ENCODE results near the gene ZNF431. TPM values are rescaled to one million over a fixed set of nuclear protein-coding genes. Genes with fewer than 3 reads are reported as not detected.
A peak's percentile ranks its signal among the peaks of the same experiment; 100 is the strongest.

Gene ZNF431
- total and polyA plus RNA-seq, 2 of the 4 experiments (the other 2 are of a cell fraction), result 4.3 to 4.5 TPM

DNA sequence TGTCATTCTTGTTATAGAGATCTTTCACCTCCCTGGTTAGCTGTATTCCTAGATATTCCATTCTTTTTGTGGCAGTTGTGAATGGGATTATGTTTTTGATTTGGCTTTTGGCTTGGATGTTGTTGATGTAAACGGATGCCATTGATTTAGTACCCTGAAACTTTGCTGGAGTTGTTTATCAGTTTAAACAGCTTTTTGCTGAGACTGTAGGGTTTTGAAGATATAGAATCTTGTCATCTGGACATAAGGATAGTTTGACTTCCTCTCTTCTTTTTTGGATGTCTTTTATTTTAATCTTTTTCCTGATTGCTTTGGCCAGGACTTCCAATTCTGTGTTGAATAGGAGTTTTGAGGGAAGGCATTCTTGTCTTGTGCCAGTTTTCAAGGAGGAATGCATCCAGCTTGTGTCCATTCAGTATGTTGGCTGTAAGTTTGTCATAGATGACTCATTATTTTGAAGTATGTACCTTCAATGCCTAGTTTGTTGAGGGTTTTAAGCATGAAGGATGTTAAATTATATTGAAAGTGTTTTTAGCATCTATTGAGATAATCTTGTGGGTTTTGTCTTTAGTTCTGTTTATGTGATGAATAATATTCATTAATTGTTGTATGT, 16.8 kb downstream of the ZNF431 start:
- Histone ChIP-seq H4K91ac (ENCODE audit: insufficient read depth, low read depth, low read length) (no peak overlapping the region), H3K14ac (replicated peaks; ENCODE audit: low read depth, low read length) (no peak overlapping the region), H3K4me3 (ENCODE audit: insufficient read depth, low read depth, low read length) (no peak overlapping the region), H4K8ac (ENCODE audit: low read depth in 2 of 2, low read length in 2 of 2) (no peak overlapping the region), H3K23ac (ENCODE audit: low read depth, low read length) (no peak overlapping the region), H3K79me1 (ENCODE audit: low read depth in 1 of 2, low read length in 2 of 2) (peaks cover 13 to 19% of the 10 kb centered on the region in 2 experiments), H2AFZ (replicated peaks; ENCODE audit: low read length, poor library complexity) (no peak overlapping the region), H3K36me3 (ENCODE audit: control insufficient read depth, insufficient read depth, low read length) (peaks cover 12% of the 10 kb centered on the region), H2BK120ac (ENCODE audit: low read depth, low read length) (no peak overlapping the region), H4K5ac (ENCODE audit: low read depth, low read length) (no peak overlapping the region), H3K4ac (ENCODE audit: low read depth, low read length) (no peak overlapping the region), H3K9ac (ENCODE audit: low read depth, low read length) (no peak overlapping the region), H3K27ac (ENCODE audit: insufficient read depth, low read length) (no peak overlapping the region), H4K20me1 (ENCODE audit: insufficient read depth, low read length) (no peaks in the 10 kb centered on the region), H3K18ac (ENCODE audit: low read depth, low read length) (no peak overlapping the region), H3K9me3 (ENCODE audit: control insufficient read depth, insufficient read depth, low read length) (no peaks in the 10 kb centered on the region), H3K56ac (ENCODE audit: extremely low read depth, insufficient read depth, low read length) (no peak overlapping the region), H2BK5ac (ENCODE audit: low read depth, low read length, poor library complexity, severe bottlenecking) (peak overlapping the region; percentile 19), H3K9me1 (ENCODE audit: insufficient read depth, low read length) (no peaks in the 10 kb centered on the region), H2BK20ac (ENCODE audit: low read depth, low read length) (no peak overlapping the region), H2BK15ac (ENCODE audit: low read depth, low read length) (no peak overlapping the region), H3K4me1 (ENCODE audit: control insufficient read depth, insufficient read depth, low read length) (no peaks in the 10 kb centered on the region), H2AK5ac (ENCODE audit: low read depth, low read length) (no peak overlapping the region), H3K27me3 (ENCODE audit: control insufficient read depth, insufficient read depth, low read length) (no peaks in the 10 kb centered on the region), H3K4me2 (ENCODE audit: low read depth, low read length) (no peak overlapping the region), H2AK9ac (replicated peaks; ENCODE audit: low read depth, low read length, poor library complexity) (no peak overlapping the region)
- intact Hi-C loops (cut with micrococcal nuclease) (no loop called here), dilution Hi-C loops (cut with HindIII; ENCODE audit: low sequenced_read_pairs, unreplicated experiment) (no loop called here), in situ Hi-C loops (cut with MboI; ENCODE audit: low sequenced_read_pairs) (no loop called here)
- DNase-seq (peak; percentile 68), ATAC-seq (ENCODE audit: low read depth) (peak; percentile 74)
- whole genome bisulfite sequencing, 2 experiments (ENCODE audit: extremely low coverage in 2 of 2, insufficient read length in 1 of 2), result no CpG with 5 or more reads among the region's 1 CpG
- no TSS peak for BruUV-seq (replicated peaks)
- ChIA-PET CTCF (interaction anchor here (0.9 kb wide), 1 partner anchor 334 kb away, joined by 4 read pairs; no protein-coding TSS in a partner anchor), POLR2A (ENCODE audit: unreplicated experiment) (no interaction called here)
- TF ChIP-seq BHLHE40 (IDR thresholded peaks at IDR 0.05; ENCODE audit: low read depth, low read length) (no peak), FOS (IDR thresholded peaks at IDR 0.05; ENCODE audit: low read depth, low read length) (peak; percentile 34; the same call in 1 of the 2 replicates), RCOR1 (IDR thresholded peaks at IDR 0.05; ENCODE audit: insufficient replicate concordance, low read length) (no peak), MAZ (IDR thresholded peaks at IDR 0.05; ENCODE audit: borderline replicate concordance, low read depth, low read length) (no peak), MAFK (IDR thresholded peaks at IDR 0.05; ENCODE audit: low read depth, low read length) (no peak), RAD21 (IDR thresholded peaks at IDR 0.05; ENCODE audit: low read length) (no peak)
- TF ChIP-seq, protein P1, sequence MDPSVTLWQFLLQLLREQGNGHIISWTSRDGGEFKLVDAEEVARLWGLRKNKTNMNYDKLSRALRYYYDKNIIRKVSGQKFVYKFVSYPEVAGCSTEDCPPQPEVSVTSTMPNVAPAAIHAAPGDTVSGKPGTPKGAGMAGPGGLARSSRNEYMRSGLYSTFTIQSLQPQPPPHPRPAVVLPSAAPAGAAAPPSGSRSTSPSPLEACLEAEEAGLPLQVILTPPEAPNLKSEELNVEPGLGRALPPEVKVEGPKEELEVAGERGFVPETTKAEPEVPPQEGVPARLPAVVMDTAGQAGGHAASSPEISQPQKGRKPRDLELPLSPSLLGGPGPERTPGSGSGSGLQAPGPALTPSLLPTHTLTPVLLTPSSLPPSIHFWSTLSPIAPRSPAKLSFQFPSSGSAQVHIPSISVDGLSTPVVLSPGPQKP (IDR thresholded peaks at IDR 0.05; ENCODE audit: borderline replicate concordance, low read depth, low read length), result no peak
- TF ChIP-seq, protein P2, sequence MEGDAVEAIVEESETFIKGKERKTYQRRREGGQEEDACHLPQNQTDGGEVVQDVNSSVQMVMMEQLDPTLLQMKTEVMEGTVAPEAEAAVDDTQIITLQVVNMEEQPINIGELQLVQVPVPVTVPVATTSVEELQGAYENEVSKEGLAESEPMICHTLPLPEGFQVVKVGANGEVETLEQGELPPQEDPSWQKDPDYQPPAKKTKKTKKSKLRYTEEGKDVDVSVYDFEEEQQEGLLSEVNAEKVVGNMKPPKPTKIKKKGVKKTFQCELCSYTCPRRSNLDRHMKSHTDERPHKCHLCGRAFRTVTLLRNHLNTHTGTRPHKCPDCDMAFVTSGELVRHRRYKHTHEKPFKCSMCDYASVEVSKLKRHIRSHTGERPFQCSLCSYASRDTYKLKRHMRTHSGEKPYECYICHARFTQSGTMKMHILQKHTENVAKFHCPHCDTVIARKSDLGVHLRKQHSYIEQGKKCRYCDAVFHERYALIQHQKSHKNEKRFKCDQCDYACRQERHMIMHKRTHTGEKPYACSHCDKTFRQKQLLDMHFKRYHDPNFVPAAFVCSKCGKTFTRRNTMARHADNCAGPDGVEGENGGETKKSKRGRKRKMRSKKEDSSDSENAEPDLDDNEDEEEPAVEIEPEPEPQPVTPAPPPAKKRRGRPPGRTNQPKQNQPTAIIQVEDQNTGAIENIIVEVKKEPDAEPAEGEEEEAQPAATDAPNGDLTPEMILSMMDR (conservative IDR thresholded peaks at IDR 0.05; ENCODE audit: low read depth, low read length), result no peak

All from IMR-90 (cell line).